HEK293T (cell line): ENCODE data around the gene CDH2.

Source experiments
- CTCF ChIA-PET: fragments of 350-600 bp; formaldehyde crosslinking; extraction: SDS; loops from one replicate; lab custom pipeline; 2021; ENCODE audit warnings: antibody characterized with exemption, inconsistent platforms; lab: Yijun Ruan, JAX
- POLR2A ChIA-PET: fragments of 350-600 bp; formaldehyde crosslinking; extraction: SDS; loops from one replicate; lab custom pipeline; 2020; ENCODE audit warnings: antibody characterized with exemption, inconsistent platforms; lab: Yijun Ruan, JAX
- DNase-seq: peaks from one replicate; pipeline ENCODE4 v3.0.0; 2012; ENCODE audit warnings: mixed read lengths; ENCODE audit errors: extremely low spot score
- ARNT ChIP-seq: fragments of 450-650 bp; IDR thresholded peaks from 2 replicates; pipeline ENCODE4 v1.6.1; 2017; ENCODE audit warnings: mild to moderate bottlenecking
- BHLHE40 ChIP-seq: fragments of 450-650 bp; IDR thresholded peaks from 2 replicates; pipeline ENCODE4 v1.6.1; 2016; ENCODE audit warnings: mild to moderate bottlenecking, moderate library complexity, borderline replicate concordance
- CTBP1 ChIP-seq: fragments of 450-650 bp; IDR thresholded peaks from 2 replicates; pipeline ENCODE4 v1.6.1; 2016; ENCODE audit warnings: borderline replicate concordance
- ELF4 ChIP-seq: fragments of 450-650 bp; IDR thresholded peaks from 2 replicates; pipeline ENCODE4 v1.6.1; 2017; ENCODE audit warnings: antibody characterized with exemption
- FOXA1 ChIP-seq: fragments of 450-650 bp; IDR thresholded peaks from 2 replicates; pipeline ENCODE4 v1.6.1; 2016; ENCODE audit warnings: mild to moderate bottlenecking
- FOXK2 ChIP-seq: fragments of 450-650 bp; IDR thresholded peaks from 2 replicates; pipeline ENCODE4 v1.6.1; 2016; ENCODE audit warnings: mild to moderate bottlenecking
- FOXM1 ChIP-seq: fragments of 450-650 bp; IDR thresholded peaks from 2 replicates; pipeline ENCODE4 v1.6.1; 2017; ENCODE audit warnings: mild to moderate bottlenecking, borderline replicate concordance
- HDGF ChIP-seq: fragments of 450-650 bp; IDR thresholded peaks from 2 replicates; pipeline ENCODE4 v1.6.1; 2017; ENCODE audit warnings: antibody characterized with exemption, borderline replicate concordance
- L3MBTL2 ChIP-seq: fragments of 450-650 bp; conservative IDR thresholded peaks from 2 replicates; pipeline ENCODE4 v1.6.1; 2016; ENCODE audit warnings: mild to moderate bottlenecking
- LEF1 ChIP-seq: fragments of 450-650 bp; IDR thresholded peaks from 2 replicates; pipeline ENCODE4 v1.6.1; 2017; ENCODE audit warnings: mild to moderate bottlenecking, borderline replicate concordance
- NFRKB ChIP-seq: fragments of 450-650 bp; IDR thresholded peaks from 2 replicates; pipeline ENCODE4 v1.6.1; 2016; ENCODE audit warnings: mild to moderate bottlenecking, moderate library complexity
- SP1 ChIP-seq: fragments of 450-650 bp; IDR thresholded peaks from 2 replicates; pipeline ENCODE4 v1.6.1; 2017
- SUZ12 ChIP-seq: fragments of 450-650 bp; IDR thresholded peaks from 2 replicates; pipeline ENCODE4 v1.6.1; 2016; ENCODE audit warnings: mild to moderate bottlenecking
- TARDBP ChIP-seq: fragments of 450-650 bp; IDR thresholded peaks from 2 replicates; pipeline ENCODE4 v1.6.1; 2016
- ZNF384 ChIP-seq: fragments of 450-650 bp; IDR thresholded peaks from 2 replicates; pipeline ENCODE4 v1.6.1; 2016
- TF ChIP-seq, protein P1 (sequence below): fragments of 450-650 bp; IDR thresholded peaks from 2 replicates; pipeline ENCODE4 v1.6.1; 2016

The CDH2 gene

DNA sequence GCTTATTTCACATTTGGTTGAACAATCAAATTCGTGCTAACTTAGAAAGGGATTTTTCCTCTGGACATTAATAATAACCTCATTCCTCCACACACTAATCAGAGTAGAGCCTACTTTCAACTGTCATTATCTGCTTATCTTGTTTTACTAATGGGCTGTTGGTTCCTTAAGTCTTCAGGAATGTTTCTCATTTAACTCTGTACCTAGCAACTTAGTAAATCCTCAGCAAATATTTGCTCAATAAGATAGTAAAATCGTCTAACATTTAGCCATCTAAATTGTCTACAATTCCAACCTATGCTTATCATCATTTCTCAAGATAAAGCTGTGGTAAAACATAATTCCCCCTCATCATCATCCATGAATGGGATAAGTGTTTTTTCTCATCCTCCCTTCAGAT is 98.1 kb downstream of the CDH2 start:
- no peak for TF ChIP-seq FOXM1
- no peak for TF ChIP-seq TARDBP
- TF ChIP-seq, protein P1, sequence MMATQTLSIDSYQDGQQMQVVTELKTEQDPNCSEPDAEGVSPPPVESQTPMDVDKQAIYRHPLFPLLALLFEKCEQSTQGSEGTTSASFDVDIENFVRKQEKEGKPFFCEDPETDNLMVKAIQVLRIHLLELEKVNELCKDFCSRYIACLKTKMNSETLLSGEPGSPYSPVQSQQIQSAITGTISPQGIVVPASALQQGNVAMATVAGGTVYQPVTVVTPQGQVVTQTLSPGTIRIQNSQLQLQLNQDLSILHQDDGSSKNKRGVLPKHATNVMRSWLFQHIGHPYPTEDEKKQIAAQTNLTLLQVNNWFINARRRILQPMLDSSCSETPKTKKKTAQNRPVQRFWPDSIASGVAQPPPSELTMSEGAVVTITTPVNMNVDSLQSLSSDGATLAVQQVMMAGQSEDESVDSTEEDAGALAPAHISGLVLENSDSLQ, result no peak
- TF ChIP-seq FOXA1, result no peak
- TF ChIP-seq SP1, result no peak
- no peak for TF ChIP-seq FOXK2
- TF ChIP-seq SUZ12, result no peak
- no peak for TF ChIP-seq HDGF
- TF ChIP-seq BHLHE40, result no peak
- TF ChIP-seq L3MBTL2, result no peak
- TF ChIP-seq ELF4, result no peak
- TF ChIP-seq LEF1, result no peak
- no peak for TF ChIP-seq NFRKB
- no peak for TF ChIP-seq ARNT
- TF ChIP-seq CTBP1, result no peak
- ChIA-PET POLR2A (no interaction called here), CTCF (no interaction called here)
- DNase-seq, result no peak

DNA sequence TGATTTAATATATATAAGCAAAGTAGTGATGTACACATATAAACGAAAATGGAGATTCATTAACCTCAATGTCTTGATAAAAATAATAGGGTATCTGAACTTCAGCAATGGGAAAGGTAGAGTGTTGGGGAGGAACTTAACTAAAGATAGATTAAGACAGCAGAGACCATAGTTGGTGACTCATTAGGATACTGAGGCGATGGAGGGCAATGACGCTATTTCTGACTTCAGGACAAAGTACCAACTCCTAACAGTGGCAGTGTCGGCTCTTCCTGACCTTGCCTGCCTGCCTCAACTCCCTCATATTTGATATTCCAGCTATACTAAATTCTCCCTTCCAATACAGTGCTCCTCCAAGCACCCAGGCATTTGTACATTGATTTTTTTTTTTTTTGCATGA is 98.6 kb downstream of the CDH2 start:
- ChIA-PET CTCF (no interaction called here), POLR2A (no interaction called here)
- DNase-seq, result no peak
- TF ChIP-seq FOXA1, result no peak
- no peak for TF ChIP-seq NFRKB
- no peak for TF ChIP-seq FOXK2
- TF ChIP-seq, protein P1, result no peak
- TF ChIP-seq SP1, result no peak
- no peak for TF ChIP-seq SUZ12
- TF ChIP-seq BHLHE40, result no peak
- TF ChIP-seq LEF1, result no peak
- TF ChIP-seq ARNT, result no peak
- no peak for TF ChIP-seq FOXM1
- TF ChIP-seq ZNF384, result no peak
- TF ChIP-seq L3MBTL2, result no peak
- no peak for TF ChIP-seq ELF4
- no peak for TF ChIP-seq CTBP1
- TF ChIP-seq TARDBP, result no peak
- no peak for TF ChIP-seq HDGF

- CTCF ChIA-PET, result no interaction called here
- TF ChIP-seq LEF1, result no peak
- no peak for TF ChIP-seq ELF4
- no peak for TF ChIP-seq HDGF
- TF ChIP-seq ZNF384, result no peak
- TF ChIP-seq, protein P1, result no peak
- no peak for TF ChIP-seq FOXK2
- no peak for TF ChIP-seq BHLHE40
- no peak for TF ChIP-seq FOXM1
- no peak for TF ChIP-seq L3MBTL2
- TF ChIP-seq SUZ12, result no peak
- no peak for TF ChIP-seq FOXA1
- TF ChIP-seq TARDBP, result no peak
- no peak for TF ChIP-seq NFRKB
- no peak for TF ChIP-seq ARNT
- no peak for TF ChIP-seq CTBP1
- no peak for TF ChIP-seq SP1
- POLR2A ChIA-PET, result no interaction called here
- no peak for DNase-seq
Measured at GRCh38 chr18:28075501-28075900, 101.4 kb downstream of the CDH2 start.

- ChIA-PET POLR2A (no interaction called here), CTCF (no interaction called here)
- DNase-seq, result no peak
- TF ChIP-seq FOXA1, result no peak
- TF ChIP-seq TARDBP, result no peak
- no peak for TF ChIP-seq LEF1
- no peak for TF ChIP-seq SP1
- TF ChIP-seq ZNF384, result no peak
- no peak for TF ChIP-seq L3MBTL2
- TF ChIP-seq NFRKB, result no peak
- TF ChIP-seq CTBP1, result no peak
- TF ChIP-seq, protein P1, result no peak
Measured at GRCh38 chr18:28074076-28074475, 102.9 kb downstream of the CDH2 start.

DNA sequence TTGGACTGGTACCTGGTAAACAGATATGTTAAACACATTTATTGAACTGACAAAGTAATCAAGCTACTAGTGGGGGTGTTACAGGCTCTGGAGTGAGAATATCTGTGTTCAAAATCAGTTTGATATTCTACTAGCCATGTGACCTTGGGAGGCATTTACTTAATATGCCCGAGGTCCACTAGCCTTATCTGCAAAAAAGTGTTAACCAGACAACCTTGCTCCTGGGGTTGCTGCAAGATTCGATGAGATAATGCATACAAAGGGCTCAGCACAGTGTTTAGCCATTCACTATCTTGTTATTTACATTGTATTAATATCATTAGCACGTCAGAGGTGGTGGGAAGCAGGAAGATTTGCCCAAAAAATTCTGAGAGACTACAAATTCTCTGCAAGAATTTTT is 103.3 kb downstream of the CDH2 start:
- ChIA-PET POLR2A (no interaction called here), CTCF (interaction anchor here (0.5 kb wide), 1 partner anchor 172 kb away, joined by 3 read pairs; no protein-coding TSS in a partner anchor)
- TF ChIP-seq ELF4 (no peak), LEF1 (no peak), ARNT (no peak), BHLHE40 (no peak), CTBP1 (no peak), FOXK2 (no peak), NFRKB (no peak), L3MBTL2 (no peak), HDGF (no peak), TARDBP (no peak), FOXA1 (no peak), SP1 (no peak), FOXM1 (no peak), ZNF384 (no peak), SUZ12 (no peak)
- TF ChIP-seq, protein P1, result no peak
- DNase-seq, result no peak
